ENCODE data around the gene INSYN2B.

The INSYN2B gene

DNA sequence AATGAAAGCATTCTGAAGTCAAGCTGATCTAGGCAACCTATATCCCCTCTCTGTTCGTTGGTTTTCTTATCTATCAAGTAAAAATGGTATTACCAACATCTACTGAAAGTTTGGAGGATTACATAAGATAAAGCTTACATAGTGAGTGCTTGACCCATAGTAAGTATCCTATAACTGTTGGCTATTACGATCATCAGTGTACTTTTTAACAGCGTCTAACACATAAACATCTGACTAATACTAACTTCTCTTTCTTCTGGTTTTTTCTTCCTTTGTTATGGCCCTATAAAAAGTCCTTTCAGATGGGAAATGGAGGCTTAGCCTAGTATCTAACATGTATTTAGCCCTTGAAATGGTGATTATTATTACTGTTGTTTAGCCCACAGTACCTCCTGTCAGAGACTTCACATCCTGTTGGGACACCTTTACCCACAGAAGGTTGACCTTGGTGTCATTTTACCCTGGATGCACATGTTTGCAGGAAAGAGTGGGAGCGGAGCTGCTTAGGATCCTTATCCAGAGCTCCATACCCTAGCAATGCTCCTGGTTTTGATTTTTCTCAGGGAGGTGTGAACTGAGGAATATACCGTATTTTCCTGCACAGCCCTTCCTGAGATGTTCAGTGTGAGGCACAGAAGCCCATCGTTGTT, 6.0 kb downstream of the INSYN2B start:
- no peak overlapping the region for H3K27ac ChIP-seq
- no peak overlapping the region for H3K4me3 ChIP-seq
- DNase-seq (ENCODE audit: low spot score): no peak
- TF ChIP-seq, protein P1, sequence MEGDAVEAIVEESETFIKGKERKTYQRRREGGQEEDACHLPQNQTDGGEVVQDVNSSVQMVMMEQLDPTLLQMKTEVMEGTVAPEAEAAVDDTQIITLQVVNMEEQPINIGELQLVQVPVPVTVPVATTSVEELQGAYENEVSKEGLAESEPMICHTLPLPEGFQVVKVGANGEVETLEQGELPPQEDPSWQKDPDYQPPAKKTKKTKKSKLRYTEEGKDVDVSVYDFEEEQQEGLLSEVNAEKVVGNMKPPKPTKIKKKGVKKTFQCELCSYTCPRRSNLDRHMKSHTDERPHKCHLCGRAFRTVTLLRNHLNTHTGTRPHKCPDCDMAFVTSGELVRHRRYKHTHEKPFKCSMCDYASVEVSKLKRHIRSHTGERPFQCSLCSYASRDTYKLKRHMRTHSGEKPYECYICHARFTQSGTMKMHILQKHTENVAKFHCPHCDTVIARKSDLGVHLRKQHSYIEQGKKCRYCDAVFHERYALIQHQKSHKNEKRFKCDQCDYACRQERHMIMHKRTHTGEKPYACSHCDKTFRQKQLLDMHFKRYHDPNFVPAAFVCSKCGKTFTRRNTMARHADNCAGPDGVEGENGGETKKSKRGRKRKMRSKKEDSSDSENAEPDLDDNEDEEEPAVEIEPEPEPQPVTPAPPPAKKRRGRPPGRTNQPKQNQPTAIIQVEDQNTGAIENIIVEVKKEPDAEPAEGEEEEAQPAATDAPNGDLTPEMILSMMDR (IDR thresholded peaks at IDR 0.05): no peak

DNA sequence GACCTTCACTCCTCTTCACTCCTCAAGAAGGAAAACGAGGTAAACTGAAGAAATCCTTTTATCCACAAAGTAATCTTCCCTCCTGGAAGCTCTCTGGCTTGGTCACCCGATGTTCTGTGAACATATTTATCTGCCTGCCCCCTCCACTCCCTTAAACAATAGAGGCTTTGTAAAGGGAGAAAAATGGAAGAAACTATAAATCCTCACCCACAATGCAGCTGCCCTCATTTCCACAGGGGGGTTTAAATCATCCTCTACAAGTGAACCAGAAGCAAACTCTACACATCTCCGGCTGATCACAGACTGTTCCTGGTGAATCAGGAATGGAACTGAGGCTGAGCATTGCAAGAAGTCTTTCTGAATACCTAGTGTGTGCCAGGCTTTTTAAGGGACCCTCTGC, 7.2 kb downstream of the INSYN2B start:
- Histone ChIP-seq H3K27ac (no peak overlapping the region), H3K4me3 (no peak overlapping the region)
- no peak for DNase-seq (ENCODE audit: low spot score)
- TF ChIP-seq, protein P1 (IDR thresholded peaks at IDR 0.05): no peak

DNA sequence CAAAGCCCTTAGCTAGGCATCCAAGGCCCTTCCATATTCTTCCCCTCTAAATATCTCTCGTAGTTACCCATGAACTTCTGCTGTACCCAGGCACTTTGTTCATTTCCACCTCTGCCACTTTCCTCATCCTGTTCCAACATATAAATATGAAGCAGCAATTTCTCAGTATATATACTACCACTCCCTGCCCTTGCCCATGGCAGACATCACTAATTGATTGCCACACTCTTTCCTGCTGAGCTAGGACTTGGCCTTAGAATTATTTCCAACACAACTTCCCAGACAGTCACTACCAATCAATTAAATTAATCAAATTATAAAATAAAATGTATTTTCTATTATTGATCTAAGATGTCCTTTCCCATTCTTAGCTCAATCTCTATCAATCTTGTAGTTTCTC, 8.5 kb downstream of the INSYN2B start:
- Histone ChIP-seq H3K4me3 (no peak overlapping the region), H3K27ac (no peak overlapping the region)
- no peak for DNase-seq (ENCODE audit: low spot score)
- TF ChIP-seq, protein P1 (IDR thresholded peaks at IDR 0.05): no peak

DNA sequence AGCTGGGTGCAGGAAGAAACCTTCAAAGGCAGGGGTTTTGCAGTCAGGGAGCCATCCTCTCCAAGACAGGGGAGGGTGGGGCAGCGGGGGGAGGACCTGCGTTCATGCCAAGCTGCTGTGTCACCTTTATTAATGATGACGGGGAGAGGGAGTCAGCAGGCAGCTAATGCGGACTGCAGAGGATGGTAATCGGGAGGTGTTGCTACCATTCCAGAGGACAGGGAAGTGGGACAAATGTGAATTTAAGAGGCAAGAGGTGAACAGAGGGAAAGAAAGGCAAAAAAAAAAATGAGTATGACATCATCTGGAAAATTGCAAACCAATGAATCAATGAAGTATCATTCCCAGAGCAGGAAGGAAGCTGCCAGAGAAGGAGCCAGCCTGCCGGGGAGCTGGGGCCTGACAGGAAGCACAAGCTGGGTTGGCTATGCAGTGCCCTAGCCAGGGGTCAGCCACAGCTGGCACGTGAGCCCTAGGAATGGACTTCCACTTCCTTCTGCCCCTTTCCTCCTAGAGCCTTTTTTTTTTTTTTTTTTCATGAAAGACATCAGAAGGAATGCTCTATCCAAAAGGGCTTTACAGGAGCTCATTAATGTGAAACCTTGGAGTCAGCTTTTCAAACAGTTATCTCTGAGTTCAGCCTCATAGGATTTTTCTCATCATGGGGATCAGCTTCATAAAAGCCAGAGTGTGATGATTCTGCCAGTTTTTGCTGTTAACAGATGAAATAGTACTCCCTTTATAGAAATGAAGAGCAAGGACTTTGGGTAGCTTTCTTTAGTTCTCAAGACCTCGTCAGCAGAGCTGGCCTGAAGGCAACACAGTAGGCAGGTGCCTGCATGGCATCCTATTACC, 9.2 kb downstream of the INSYN2B start:
- Histone ChIP-seq H3K4me3 (no peak overlapping the region), H3K27ac (no peak overlapping the region)
- no peak for DNase-seq (ENCODE audit: low spot score)
- TF ChIP-seq, protein P1 (IDR thresholded peaks at IDR 0.05): no peak

DNA sequence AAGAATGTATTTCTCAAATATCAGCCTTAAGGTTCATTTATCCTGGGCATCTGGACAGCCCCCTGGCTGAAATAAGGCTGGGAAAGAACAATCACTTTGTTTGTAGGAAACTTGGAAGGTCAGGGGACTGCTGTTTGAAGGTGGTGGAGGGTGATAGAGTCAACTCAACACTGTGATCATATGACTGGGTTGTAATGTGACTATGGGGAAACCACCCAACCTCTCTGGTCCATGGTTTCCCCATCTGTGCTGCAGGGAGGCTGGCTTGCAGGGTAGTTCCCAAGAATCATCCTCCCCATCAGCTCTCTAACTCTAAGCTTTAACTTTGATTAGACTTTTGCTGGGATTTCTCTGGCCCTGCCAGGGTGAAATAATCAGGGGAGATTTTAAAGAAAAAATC, 10.0 kb downstream of the INSYN2B start:
- TF ChIP-seq, protein P1 (IDR thresholded peaks at IDR 0.05): no peak
- Histone ChIP-seq H3K4me3 (no peak overlapping the region), H3K27ac (no peak overlapping the region)
- no peak for DNase-seq (ENCODE audit: low spot score)

DNA sequence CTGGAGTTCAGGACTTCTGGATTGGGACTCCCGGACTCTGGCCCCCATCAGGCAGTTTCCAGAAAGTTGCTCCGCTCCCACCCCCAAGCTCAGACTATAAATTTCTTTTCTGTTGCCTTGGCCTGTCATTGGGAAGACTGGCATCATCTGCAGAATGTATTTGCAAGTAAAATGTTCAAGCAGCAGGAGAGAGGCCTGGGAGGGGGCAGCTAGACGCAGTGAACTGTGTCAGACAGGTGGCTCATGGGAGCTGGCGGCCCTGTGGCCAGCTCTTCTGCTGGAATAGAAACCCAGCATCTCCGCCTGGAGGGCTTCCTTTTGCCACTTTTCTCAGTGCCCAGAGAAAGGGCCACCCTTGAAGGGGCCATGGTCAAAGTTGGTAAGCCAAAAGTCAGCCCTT, 16.0 kb downstream of the INSYN2B start:
- DNase-seq (ENCODE audit: low spot score): no peak
- TF ChIP-seq, protein P1 (IDR thresholded peaks at IDR 0.05): no peak
- Histone ChIP-seq H3K4me3 (no peak overlapping the region), H3K27ac (no peak overlapping the region)

DNA sequence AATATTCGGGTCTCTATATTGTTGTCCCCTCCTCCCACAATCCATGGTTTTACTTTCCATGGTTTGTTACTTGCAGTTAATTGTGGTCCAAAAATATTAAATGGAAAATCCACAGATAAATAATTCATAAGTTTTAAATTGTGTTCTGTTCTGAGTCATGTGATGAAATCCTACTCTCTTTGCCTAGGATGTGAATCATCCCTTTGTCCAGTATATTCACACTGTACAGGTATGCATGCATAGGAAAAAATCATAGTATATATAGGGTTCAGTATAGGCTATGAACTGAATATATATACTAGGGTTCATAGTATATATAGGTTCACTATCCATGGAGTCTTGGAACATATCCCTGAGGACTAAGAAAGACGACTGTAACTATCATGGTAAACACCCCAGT, 19.6 kb downstream of the INSYN2B start:
- Histone ChIP-seq H3K4me3 (no peak overlapping the region), H3K27ac (no peak overlapping the region)
- DNase-seq (ENCODE audit: low spot score): no peak
- TF ChIP-seq, protein P1 (IDR thresholded peaks at IDR 0.05): no peak

Data from coronary artery (tissue), 2 donors.